ENCODE data around the gene PLCD3. TPM values are rescaled to one million over a fixed set of nuclear protein-coding genes. Genes with fewer than 3 reads are reported as not detected.
A peak's percentile ranks its signal among the peaks of the same experiment; 100 is the strongest.

The PLCD3 gene
- total RNA-seq, 1 experiment from 2014 or later = 130 TPM

DNA sequence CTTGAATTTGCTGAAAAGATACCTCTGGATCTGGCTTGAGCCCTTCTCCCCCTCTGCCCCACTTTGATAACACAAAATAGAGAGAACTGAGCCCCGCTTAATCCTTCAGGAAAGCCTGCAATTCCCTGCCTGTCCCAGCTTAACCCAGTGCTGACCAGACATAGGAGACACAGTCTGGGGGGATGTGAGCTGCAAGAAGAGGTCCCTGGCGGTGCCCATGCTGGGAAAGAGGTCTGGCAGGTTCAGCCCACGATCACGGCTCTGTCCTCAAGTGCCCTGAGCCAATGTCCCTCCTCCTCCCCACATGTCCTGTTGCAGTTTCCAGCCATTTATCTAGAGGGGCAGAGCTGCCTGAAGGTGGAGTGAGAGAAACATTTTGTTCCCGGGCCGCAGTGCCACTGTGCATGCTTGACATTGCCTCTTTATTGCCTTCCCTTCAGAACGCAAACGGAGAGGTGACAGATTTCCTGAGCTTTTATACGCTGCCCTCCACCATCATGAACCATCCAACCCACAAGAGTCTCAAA lies 29.0 kb downstream of the PLCD3 start:
- DNase-seq (ENCODE audit: low spot score) = no peak

DNA sequence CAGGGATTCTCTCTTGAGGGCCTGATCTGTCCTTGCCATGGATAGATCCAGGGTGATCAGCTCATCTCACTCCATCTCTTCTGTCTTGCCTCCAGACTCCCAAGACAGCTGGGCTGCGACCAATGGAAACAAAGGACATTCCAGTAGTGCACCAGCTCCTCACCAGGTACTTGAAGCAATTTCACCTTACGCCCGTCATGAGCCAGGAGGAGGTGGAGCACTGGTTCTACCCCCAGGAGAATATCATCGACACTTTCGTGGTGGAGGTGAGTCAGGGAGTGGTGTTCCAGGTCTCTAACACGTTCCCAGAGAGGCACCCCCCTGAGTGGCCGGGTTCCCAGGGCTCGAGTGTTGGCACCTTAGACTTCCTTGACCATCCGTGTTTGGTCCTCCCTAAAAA lies 29.5 kb downstream of the PLCD3 start:
- no peak for DNase-seq (ENCODE audit: low spot score)

DNA sequence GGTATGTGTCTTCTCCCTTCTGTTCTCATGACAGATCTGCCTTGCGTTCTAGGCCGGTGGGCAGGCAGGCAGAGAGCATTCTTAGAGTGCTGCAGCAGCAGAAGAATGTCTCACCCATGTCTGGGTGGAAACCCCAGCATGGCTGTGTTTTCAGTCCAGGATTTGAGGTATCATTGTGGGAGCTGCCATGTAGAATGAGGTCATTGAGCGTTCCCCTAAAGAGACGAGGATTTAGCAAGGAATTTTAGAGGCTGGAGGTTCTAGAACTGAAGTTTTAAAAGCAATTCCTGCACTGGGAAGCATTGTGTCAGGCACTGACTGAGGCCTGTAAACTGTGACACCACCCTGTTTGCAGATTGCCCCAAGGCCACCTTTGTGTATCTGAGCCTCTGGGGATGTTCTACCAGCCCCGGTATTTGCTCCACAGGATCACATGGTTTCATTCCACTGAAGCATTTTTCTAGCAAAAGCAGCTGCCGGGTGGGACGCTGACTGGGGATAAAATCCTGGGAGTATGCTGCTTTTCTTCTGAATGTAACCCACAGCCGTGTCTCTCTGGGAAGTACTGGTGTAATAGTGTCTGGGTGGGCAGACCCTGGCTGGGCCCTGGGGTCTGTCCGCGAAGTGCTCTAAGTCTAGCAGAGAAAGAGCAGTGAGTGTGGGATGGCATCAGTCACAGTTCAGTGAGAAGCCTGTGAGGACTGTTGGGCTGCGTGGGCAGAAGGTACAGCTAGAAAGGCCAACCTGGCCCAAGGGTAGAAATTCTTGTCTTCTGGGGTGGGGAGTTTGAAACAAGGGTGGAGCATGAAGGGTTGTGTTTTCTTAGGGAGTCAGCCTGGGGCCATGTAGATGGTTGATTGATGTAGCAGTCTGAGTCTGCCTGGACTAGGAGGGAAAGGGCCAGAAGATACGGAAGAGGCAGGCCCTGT lies 30.2 kb downstream of the PLCD3 start:
- DNase-seq (ENCODE audit: low spot score) = peak; percentile 84

DNA sequence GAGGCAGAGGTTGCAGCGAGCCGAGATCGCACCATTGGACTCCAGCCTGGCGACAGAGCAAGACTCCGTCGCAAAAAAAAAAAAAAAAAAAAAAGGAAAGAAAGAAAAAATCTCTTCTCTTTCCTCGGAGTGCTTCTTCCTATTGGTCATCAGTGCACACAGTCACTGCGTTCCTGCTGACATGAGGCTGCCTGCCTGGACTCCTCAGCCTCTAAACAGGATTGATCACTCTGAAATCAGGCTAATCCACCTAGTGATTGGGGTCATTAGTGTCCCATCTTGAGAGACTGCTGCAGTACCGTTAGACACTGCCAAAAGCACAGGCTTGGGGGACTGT lies 30.8 kb downstream of the PLCD3 start:
- no peak for DNase-seq (ENCODE audit: low spot score)

DNA sequence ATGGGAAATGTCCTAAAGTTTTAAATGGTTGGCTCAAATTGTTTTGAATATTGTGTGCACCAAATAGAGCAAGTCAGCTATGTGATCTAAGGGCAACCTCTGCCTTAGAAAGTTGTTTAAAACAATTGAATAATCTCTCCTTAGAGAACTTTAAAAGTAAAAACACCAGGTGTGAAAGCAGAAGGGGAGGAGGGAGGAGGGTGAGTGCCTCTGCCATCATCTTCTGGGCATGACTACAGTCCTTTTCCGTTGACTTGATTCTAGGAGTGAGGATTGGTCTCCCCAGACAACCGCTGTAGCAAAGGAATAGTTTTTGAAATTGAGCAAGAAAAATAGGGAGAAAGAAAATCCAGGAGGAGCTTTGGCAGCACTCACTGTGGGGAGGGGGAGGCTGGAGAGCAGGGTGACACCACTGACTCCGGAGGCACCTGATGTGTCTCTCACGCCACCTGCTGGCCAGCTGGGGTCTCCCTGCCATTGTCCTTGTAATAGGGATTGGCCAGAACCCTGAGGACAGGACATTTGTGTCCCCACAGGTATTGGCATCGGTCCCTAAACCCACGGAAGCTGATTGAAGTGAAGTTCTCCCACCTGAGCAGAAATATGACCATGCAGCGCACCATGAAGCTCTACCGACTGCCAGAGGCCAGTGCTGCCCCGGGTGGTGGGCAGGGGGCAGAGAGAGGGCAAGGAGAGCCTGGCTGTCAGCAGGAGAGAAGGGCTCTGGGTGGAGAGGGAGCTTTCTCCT lies 33.3 kb downstream of the PLCD3 start:
- DNase-seq (ENCODE audit: low spot score) = peak; percentile 93

DNA sequence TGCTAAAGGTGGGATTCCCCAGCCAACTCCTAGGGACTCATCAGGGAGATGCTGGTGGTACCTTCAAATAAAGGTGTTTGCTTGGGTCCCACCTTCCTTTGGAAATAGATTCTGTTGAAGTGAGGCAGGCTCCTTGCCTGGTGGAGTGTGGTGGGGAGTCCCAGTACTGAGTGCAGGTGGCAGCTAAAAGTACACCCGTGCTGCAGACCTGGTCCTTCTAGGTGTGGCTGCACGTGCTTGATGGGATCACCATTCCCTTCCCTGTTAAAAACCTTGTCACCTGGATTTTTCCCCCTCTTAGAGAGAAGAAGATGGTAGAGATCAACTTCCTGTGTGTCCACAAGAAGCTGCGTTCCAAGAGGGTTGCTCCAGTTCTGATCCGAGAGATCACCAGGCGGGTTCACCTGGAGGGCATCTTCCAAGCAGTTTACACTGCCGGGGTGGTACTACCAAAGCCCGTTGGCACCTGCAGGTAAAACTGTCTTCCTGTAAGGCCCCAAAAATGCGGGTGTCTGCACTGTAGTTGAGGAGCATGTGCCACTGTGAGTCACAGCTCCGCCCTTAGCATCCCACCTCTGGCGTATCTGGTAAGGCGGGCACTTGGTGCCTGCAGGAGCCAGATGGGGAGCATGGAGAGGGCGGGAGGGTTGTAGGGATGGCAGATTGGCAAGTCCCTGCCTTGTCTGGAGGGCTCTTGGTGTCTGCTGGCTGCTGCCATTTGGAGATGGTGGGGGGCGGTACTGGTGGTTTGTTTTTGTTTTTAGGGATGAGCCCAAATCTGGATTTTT lies 34.0 kb downstream of the PLCD3 start:
- DNase-seq (ENCODE audit: low spot score) = peak; percentile 61

DNA sequence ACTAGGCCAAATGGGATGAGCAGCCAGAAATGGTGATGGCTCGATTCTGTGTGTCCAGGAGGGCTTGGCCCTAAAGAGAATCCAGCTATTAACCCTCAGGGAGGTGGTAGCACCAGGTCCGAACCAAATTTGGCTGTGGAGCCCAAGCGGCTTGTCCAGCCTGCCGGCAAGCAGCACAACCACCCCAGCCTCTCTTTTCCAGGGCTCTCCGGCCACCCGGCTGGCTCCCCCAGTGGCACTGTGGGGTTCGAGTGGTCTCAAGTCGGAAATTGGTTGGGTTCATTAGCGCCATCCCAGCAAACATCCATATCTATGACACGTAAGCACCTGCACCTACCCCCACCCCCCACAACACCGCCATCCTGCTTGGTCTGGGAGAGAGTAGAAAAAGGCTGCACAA lies 35.4 kb downstream of the PLCD3 start:
- DNase-seq (ENCODE audit: low spot score) = no peak

DNA sequence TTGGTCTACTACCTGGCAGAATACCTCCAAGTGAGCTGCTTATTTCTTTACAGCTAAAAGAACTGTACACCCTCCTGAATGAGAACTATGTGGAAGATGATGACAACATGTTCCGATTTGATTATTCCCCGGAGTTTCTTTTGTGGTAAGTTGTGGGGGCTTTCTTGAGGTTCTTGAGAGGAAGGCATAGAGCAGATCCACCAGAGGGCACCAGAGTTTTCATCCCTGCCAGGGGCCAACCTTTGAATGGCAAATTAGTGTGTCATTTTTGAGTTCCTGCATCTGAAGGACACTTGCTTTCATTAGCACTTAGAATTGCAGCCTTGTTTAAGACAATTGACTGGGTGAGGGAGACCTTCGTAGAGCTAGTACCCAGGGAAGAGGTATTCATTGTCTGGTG lies 36.2 kb downstream of the PLCD3 start:
- DNase-seq (ENCODE audit: low spot score) = peak; percentile 64

DNA sequence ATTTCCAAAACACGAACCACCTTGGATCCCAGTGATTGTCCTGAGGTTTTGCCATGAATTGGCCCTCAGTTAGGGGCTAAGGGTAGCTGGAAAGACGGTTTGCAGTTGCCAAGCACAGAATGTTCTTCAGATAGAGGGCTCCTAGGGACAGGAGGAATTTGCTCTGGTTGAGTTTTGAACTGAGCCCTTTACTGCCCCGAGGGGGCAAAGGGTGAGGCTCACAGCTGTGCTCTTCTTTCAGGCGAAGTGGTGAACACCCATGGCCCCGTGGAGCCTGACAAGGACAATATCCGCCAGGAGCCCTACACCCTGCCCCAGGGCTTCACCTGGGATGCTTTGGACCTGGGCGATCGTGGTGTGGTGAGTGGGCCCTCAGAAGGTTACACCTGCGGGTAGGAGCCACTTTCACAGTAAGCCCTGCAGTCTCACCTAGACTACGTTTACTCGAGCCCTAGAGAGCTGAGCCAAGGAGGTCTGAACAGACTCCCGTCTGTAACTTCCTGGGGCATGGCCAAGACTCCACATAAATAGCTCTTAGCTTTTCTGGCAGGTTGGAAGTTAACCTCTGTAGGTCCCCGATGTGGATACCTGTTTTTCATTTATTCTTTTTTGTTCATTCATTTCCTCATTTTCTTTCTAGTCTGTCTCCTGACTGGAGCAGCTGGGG lies 38.7 kb downstream of the PLCD3 start:
- DNase-seq (ENCODE audit: low spot score) = no peak

DNA sequence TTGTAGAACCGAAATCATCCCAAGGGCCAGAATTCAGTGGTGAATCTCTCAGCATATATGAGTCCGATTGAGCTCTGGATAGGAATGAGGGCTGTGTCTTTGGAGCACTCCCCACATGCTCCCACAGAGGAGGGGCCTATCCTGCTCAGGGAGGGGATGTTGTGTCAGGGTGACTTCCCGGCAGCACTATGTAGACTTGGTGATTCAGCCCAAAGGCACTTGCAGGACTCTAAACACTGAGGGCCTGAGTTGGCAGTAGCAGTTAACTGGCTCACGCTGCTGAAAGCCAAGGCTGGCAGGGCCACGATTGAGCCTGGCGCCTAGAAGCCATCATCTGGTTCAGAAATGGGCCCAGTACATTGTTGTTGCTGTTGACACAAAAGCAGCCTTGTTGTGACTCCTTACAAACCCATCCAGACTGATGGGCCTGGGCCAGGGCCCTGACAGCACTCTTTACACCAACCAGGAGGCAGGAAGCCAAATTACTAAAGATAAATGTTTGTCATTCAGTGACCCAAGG lies 39.3 kb downstream of the PLCD3 start:
- no peak for DNase-seq (ENCODE audit: low spot score)

DNA sequence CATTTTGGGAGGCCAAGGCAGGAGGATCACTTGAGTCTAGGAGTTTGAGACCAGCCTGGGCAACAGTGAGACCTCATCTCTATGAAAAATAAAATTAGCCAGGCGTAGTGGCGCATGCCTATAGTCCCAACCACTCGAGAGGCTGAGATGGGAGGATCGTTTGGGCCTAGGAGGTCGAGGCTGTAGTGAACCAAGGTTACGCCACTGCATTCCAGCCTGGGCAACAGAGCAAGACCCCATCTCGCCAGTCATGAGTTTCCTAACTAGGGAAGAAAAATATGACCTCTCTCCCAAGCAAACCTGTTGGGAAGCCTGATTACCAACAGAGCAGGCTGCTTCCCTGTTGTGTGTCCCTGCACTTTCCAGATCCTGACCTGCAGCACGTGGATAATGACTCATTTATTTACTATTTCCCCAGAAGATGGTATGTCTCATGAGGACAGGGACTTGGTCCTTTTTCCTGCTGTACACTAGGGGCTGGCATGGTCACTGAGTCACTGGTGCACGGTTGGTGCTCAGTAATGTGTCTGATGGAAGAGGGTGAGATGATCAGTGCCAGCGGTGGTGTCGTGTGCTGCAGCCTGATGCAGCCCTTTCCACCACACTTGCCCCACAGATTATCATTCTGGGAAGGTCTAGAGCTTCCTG lies 40.4 kb downstream of the PLCD3 start:
- DNase-seq (ENCODE audit: low spot score) = no peak

DNA sequence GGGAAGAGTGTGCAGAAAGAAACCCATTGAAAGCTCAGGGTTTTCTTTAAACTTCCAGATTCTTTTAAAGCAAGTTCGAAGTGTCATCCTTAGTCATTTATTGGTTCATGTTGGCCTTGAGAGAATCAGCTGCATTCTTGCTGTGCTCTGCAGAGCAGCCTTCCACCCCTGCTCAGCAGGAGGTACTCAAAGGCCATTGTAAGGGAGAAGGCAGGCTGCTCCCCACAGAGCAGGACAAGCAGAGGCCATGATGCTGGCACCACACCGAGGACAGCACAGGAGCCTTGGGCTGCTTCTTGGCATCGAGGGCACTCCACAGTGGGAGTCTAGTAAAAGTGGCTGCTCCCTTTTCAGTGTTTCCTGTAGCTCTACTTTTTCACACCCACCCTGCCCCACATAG lies 41.6 kb downstream of the PLCD3 start:
- no peak for DNase-seq (ENCODE audit: low spot score)

DNA sequence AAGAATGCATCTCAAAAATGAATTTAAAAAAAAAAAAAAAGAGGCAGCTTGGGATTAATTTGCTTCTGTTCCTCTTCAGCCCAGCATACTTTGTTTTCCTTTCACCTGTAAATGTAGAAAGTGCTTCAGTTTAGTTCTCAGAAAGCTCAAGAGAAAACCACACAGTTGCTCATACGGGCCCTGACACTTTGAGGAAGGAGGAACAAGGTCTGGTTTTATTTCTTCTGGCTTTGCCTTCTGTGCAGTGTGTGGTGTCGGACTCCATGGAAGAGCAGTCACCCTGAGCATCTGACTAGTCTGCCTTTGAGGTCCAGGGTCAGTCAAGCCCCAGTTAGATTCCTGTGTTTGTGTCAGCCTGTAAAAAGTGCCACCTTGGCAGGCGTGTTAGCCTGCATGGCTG lies 43.6 kb downstream of the PLCD3 start:
- no peak for DNase-seq (ENCODE audit: low spot score)

DNA sequence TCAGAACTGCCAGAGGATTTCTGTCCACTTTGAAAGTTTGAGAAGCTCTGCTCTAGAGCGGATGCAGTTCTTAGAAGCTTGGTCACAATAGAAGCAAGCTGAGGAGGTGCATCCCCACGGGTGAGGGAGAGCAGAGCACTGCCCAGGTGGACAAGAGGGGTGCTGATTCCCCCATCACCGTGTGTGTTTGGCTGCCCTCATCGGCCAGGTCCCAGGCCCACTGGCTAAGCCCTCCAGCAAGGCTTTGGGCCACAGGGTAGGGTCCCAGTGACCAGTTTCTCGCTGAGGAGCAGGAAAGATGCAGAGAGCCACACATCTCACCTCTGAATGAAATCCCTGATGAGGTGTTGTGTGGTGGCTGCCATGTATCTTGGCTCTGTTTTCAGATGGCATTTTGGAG lies 44.3 kb downstream of the PLCD3 start:
- DNase-seq (ENCODE audit: low spot score) = no peak

DNA sequence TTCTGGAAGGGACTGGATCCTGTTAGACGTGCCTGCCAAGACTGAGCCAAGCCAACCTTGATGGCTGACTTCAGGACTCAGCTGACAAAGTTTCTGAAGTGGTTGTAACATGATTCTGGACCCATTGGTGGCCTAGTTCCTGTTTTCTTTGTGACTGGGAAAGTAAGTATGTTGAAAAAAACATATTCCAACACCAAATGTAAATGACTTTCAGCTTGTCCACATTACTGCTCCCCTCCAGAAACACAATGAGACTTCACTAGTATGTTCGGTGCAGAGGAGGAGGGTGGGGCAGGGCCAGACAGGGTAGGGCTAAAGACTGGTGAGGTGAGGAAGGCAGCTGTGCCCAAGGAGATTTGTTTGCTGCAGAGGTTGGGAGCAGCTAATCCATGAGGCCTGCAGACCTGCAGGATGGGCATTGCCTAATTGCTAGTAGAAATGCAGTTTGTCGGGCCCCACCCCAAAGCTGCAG lies 44.8 kb downstream of the PLCD3 start:
- no peak for DNase-seq (ENCODE audit: low spot score)

DNA sequence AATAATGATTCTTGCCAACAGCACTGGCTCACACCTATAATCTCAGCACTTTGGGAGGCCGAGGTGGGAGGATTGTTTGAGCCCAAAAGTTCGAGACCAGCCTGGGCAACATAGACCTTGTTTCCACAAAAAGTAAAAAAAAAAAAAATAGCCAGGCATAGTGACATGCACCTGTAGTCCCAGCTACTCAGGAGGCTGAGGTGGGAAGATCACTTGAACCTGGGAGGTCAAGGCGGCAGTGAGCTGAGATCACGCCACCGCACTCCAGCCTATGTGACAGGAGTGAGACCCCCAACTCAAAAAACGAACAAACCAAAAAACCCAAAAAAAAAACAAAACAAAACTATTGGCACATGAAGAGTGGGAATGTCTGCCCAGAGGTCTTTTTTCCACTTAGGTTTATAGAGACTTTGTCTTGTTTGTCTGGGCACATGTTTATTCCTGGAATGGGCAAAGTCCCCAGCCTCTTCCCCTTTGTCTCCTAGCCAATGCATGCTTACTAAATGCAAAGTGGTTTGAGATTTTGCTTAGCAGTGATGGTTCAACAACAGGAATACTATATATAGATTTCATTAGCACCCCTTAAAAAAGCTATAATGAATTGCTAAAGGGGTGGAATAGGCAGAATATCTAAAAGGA lies 45.3 kb downstream of the PLCD3 start:
- DNase-seq (ENCODE audit: low spot score) = no peak

DNA sequence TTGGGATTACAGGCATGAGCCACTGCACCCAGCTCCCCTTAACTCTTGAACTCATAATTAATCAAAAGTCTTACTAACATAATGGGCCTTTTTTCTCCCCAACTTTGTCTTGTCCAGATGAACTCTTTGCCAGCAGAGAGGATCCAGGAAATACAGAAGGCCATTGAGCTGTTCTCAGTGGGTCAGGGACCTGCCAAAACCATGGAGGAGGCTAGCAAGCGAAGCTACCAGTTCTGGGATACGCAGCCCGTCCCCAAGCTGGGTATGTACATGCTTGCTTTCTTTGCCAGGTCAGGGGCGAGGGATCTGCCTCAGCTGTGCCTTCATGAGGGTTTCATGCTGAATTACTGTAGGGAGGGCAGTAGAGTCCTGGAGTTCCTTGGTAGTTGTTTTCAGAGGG lies 45.9 kb downstream of the PLCD3 start:
- no peak for DNase-seq (ENCODE audit: low spot score)

DNA sequence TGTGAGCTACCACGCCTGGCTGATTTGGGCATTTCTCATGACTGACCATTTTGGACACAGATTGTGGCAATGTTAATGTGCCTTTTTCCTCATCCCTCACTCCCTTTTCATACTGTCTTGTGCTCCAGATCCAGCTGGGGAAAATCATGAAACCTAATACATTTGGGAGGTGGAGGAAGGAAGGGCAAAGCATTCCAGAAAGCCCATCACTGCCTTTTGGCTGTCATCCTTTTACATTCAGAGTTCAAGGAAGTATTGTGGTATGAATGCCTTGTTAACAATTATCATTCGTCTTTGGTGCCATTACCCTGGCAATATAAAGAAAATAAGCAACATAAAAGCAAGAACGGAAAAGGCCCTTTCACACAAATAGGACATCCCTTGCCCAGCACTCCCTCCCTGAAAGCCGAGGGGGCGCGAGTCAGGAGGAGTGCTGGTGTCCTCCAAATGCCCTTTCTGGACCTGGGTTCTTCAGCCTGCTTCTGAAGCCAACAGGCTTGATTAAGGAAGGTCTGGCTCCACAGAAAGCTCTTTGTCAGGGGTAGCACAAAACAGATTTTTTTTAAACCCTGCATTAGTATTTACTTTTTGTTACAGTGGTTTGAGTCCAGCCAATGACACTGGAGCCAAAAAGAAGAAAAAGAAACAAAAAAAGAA lies 51.1 kb downstream of the PLCD3 start:
- no peak for DNase-seq (ENCODE audit: low spot score)

DNA sequence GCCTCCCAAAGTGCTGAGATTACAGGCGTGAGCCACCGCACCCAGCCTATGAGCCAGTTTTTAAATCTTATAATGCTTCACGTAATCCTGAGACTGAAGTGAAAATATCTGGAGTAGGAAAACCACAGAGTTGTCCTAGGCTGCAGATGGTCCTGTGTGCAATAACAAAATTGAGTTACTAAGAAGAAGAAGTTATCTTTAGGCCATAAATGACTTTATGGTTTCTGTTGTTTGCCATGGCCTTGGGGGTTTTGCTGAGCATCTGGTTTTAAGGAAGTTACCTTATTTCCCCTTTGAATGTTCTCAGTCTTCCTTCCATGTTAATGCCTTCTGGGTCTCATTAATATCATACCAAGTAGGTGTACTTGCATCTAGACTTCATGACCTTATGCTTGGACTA lies 54.7 kb downstream of the PLCD3 start:
- no peak for DNase-seq (ENCODE audit: low spot score)
